ENCODE data around the gene USHBP1.

GRCh38 chr19:17262557-17262956 is 2.0 kb downstream of the USHBP1 start:
- no peak for TF ChIP-seq CTCF (CRISPR knock-in tag; IDR thresholded peaks at IDR 0.05)
- no peak for TF ChIP-seq IRF9 (CRISPR knock-in tag; IDR thresholded peaks at IDR 0.05; ENCODE audit: borderline replicate concordance)
- no peak for TF ChIP-seq TAF15 (IDR thresholded peaks at IDR 0.05; ENCODE audit: low read depth, low read length, poor library complexity, severe bottlenecking)
- no peak for TF ChIP-seq ZNF318 (CRISPR knock-in tag; IDR thresholded peaks at IDR 0.05)
- TF ChIP-seq SIN3A (IDR thresholded peaks at IDR 0.05; ENCODE audit: borderline replicate concordance, low read depth, low read length): no peak

Data from HepG2 (cell line).